ENCODE measurements around the gene ASTL.
A peak's percentile ranks its signal among the peaks of the same experiment; 100 is the strongest.

Gene ASTL

DNA sequence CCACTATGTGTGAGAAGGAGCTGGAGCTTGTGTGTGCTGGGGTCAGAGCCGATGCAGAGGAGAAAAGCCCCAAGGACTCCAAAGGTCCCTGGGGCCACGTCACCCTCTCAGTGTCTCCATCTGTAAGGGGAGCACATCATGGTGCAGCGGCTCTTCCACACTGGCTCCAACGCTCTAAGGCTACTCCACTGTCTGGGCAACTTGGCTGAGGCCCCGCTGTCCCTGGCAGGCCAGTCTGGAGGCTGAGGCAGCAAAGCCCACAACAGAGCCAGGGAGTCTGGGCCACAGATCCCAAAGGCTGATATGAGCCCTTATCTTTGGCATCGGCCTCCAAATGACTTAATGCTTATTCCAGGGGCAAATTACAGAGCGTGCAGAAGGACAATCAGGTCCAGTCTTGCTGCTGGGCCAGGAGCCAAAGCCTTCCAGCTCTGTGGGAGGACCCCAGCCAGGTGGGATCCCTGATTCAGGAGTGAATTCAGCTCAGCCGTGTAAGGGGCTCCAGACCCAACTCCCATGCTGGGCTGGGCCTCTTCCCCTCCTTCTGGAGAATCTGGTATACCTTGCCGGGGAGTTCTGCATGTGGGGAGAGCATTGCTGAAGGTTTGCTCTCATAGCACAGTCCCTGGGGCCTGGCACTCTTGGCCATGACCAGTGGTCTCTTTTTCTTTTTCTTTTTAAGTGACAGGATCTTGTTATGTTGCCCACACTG, 8.7 kb upstream of the ASTL start:
- peak overlapping the region; percentile 68 to 76 for H3K4me3 ChIP-seq (ENCODE audit: low read depth in 1 of 2, low read length in 1 of 2)
- no peaks in the 10 kb centered on the region for H3K9me3 ChIP-seq
- TF ChIP-seq, protein P1, sequence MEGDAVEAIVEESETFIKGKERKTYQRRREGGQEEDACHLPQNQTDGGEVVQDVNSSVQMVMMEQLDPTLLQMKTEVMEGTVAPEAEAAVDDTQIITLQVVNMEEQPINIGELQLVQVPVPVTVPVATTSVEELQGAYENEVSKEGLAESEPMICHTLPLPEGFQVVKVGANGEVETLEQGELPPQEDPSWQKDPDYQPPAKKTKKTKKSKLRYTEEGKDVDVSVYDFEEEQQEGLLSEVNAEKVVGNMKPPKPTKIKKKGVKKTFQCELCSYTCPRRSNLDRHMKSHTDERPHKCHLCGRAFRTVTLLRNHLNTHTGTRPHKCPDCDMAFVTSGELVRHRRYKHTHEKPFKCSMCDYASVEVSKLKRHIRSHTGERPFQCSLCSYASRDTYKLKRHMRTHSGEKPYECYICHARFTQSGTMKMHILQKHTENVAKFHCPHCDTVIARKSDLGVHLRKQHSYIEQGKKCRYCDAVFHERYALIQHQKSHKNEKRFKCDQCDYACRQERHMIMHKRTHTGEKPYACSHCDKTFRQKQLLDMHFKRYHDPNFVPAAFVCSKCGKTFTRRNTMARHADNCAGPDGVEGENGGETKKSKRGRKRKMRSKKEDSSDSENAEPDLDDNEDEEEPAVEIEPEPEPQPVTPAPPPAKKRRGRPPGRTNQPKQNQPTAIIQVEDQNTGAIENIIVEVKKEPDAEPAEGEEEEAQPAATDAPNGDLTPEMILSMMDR (IDR thresholded peaks at IDR 0.05) = no peak
- H3K4me1 ChIP-seq (ENCODE audit: control insufficient read depth in 1 of 2, insufficient read depth in 1 of 2, low read depth in 1 of 2, low read length in 1 of 2) = peaks cover 44 to 48% of the 10 kb centered on the region in 2 experiments
- H3K36me3 ChIP-seq = no peaks in the 10 kb centered on the region
- peaks cover 9% of the 10 kb centered on the region for H3K27me3 ChIP-seq
- peak overlapping the region; percentile 86 for H3K27ac ChIP-seq

DNA sequence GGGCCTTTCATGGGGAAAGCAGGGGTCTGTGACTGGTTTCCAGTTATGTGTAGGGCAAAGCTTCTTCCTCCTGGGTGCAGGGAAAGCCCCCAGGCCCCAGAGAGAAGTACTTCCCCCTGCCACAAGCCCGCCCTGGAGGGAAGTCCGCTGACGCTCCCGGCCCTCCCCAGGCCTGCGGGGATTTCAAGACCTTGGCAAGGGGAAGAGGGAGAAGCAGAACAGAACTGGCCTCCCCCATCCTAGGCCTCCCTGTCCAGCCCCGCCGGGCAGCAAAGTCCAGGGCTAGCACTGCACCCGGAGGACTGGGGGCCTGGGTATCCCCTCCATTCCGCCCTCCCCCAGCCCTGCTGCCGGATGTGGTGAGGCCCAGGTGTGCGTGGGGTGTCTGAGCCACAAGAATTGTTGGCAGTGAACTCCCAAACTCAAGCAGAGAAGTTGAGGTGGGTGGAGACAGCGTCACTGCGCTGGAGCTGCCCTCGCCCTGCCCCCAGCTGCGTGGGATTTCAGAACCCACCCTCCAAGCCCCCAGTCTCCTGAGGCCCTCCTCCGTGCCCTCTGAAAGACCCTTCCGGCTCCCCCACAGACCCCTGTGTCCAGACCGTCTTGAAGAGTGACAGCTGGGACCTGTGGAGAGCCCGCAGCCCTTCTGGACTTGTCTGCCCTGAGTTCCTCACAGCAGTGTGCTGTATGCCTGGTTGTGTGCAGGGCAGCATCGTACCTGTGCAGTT, 8.0 kb upstream of the ASTL start:
- Histone ChIP-seq H3K4me3 (ENCODE audit: low read depth in 1 of 2, low read length in 1 of 2) (peak overlapping the region; percentile 68 to 76), H3K9me3 (no peaks in the 10 kb centered on the region), H3K4me1 (ENCODE audit: control insufficient read depth in 1 of 2, insufficient read depth in 1 of 2, low read depth in 1 of 2, low read length in 1 of 2) (peaks cover 44 to 48% of the 10 kb centered on the region in 2 experiments), H3K27me3 (peaks cover 9% of the 10 kb centered on the region), H3K36me3 (no peaks in the 10 kb centered on the region), H3K27ac (peak overlapping the region; percentile 86)
- TF ChIP-seq, protein P1 (IDR thresholded peaks at IDR 0.05) = peak; percentile 45

DNA sequence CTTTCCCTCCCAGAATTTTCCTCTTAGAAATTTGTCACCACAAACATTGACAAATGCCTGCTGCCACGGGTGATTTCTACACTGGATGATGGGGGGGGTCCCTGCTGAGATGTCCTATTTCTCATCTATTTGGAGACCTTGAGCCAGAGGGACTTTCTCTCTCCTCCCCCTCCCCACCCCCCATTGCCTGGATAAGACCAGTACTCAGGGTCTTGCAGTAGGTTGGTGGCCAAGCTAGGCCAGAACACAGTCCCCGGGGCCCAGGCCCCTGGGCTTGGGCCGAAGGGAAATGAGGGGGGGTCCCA, 7.5 kb upstream of the ASTL start:
- Histone ChIP-seq H3K9me3 (no peaks in the 10 kb centered on the region), H3K4me1 (ENCODE audit: control insufficient read depth in 1 of 2, insufficient read depth in 1 of 2, low read depth in 1 of 2, low read length in 1 of 2) (peaks cover 44 to 48% of the 10 kb centered on the region in 2 experiments), H3K4me3 (ENCODE audit: low read depth in 1 of 2, low read length in 1 of 2) (peak overlapping the region; percentile 68 to 76), H3K27ac (peak overlapping the region; percentile 86), H3K27me3 (peaks cover 9% of the 10 kb centered on the region), H3K36me3 (no peaks in the 10 kb centered on the region)
- TF ChIP-seq, protein P1 (IDR thresholded peaks at IDR 0.05) = no peak

DNA sequence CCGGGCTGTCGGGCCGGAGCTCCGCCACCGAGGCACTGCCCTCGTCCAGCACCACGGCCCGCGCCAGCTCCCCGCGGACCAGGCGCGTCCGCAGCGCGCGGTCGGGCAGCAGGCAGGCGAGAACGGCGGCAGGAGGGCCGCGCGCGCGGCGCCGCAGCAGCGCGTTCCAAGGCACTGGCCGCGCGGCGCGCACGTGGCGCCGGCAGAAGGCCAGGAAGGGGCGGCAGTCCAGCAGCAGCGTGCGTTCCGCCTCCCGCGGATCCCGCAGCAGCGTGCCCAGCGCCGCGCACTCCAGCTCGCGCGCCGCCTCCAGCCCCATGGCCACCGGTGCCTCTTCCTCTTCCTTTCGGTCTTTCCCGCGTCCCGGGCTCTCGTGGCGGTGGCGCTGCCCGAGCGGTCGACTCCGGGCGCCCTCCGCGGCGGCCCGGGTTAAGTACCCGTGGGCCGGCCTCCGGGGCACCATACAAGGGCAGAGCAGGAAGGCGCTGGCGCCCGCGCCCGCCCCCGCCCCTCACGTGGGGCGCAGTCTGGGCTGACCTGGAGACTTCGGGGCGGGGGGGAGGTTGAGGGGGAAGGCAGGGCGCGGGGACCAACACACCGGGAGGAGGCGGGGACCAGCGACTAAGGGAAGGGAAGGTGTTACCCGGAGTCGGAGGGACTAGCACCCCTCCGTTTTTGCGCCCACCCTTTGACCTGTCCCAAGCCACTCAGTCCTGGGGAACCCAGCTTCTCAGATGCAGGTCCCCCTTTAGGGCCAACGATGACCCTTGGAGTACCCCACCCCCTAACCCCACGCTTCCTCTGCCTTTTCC, 6.9 kb upstream of the ASTL start, which contains the start of gene DUSP2:
DUSP2 (minus strand) TSS at position 405 of the 812 bp plus-strand sequence; CDS start at position 319, 86 bp downstream.
- no peaks in the 10 kb centered on the region for H3K36me3 ChIP-seq
- H3K27me3 ChIP-seq = peaks cover 9% of the 10 kb centered on the region
- H3K9me3 ChIP-seq = no peaks in the 10 kb centered on the region
- H3K4me1 ChIP-seq (ENCODE audit: control insufficient read depth in 1 of 2, insufficient read depth in 1 of 2, low read depth in 1 of 2, low read length in 1 of 2) = peaks cover 44 to 48% of the 10 kb centered on the region in 2 experiments
- TF ChIP-seq, protein P1 (IDR thresholded peaks at IDR 0.05) = peak; percentile 48
- peak within 1 kb of the TSS; percentile 68 to 76 for H3K4me3 ChIP-seq (ENCODE audit: low read depth in 1 of 2, low read length in 1 of 2)
- peak within 1 kb of the TSS; percentile 86 for H3K27ac ChIP-seq

DNA sequence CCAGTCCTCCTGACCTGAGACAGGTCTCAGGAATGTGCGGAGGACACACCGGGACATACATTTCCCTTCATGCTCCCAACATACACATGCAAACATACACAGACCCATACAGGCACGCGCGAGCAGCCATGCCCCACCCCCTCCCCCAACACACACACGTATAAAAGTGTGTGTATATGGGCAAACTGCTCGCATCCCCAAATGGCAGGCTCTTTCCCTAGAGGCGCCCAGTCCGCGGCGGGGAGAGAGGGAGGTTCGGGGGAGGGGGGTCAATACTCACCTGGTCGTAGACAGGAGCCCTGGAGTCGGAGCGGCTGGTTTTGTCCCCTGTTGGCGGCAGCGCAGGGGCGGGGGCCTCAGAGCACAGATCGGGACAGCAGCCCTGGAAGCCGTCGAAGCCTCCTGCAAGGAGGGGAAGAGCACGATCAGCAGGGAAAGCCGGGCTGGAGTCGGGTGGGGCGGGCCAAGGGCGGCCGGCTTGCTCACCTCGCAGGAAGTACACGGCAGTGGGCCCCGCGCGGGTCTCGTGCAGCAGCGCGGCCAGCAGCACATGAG, 6.3 kb upstream of the ASTL start:
- no peaks in the 10 kb centered on the region for H3K9me3 ChIP-seq
- TF ChIP-seq, protein P1 (IDR thresholded peaks at IDR 0.05) = no peak
- H3K4me1 ChIP-seq (ENCODE audit: control insufficient read depth in 1 of 2, insufficient read depth in 1 of 2, low read depth in 1 of 2, low read length in 1 of 2) = peaks cover 44 to 48% of the 10 kb centered on the region in 2 experiments
- peak overlapping the region; percentile 68 to 76 for H3K4me3 ChIP-seq (ENCODE audit: low read depth in 1 of 2, low read length in 1 of 2)
- peaks cover 9% of the 10 kb centered on the region for H3K27me3 ChIP-seq
- peak overlapping the region; percentile 86 for H3K27ac ChIP-seq
- H3K36me3 ChIP-seq = no peaks in the 10 kb centered on the region

Measured in neutrophil (primary cell).